KOPT-K1 (cell line): ENCODE data around the gene F12.

Experiments used
- H3K27ac ChIP-seq: fragments of 200-600 bp; sonication (generic); 2 replicates; pipeline ENCODE4 v1.5.1; 2016; ENCODE audit warnings: antibody characterized with exemption, mild to moderate bottlenecking, low read depth, low read length; ENCODE audit not compliant: poor library complexity, severe bottlenecking
- H3K36me3 ChIP-seq: fragments of 200-600 bp; sonication (generic); 2 replicates; pipeline ENCODE4 v1.5.1; 2017; ENCODE audit warnings: antibody characterized with exemption, mild to moderate bottlenecking, low read length, moderate library complexity; ENCODE audit not compliant: insufficient read depth
- H3K9me3 ChIP-seq: fragments of 200-600 bp; sonication (generic); 2 replicates; pipeline ENCODE4 v1.5.1; 2017; ENCODE audit warnings: antibody characterized with exemption, low read length, mild to moderate bottlenecking; ENCODE audit not compliant: insufficient read depth, poor library complexity, severe bottlenecking

Gene F12

DNA sequence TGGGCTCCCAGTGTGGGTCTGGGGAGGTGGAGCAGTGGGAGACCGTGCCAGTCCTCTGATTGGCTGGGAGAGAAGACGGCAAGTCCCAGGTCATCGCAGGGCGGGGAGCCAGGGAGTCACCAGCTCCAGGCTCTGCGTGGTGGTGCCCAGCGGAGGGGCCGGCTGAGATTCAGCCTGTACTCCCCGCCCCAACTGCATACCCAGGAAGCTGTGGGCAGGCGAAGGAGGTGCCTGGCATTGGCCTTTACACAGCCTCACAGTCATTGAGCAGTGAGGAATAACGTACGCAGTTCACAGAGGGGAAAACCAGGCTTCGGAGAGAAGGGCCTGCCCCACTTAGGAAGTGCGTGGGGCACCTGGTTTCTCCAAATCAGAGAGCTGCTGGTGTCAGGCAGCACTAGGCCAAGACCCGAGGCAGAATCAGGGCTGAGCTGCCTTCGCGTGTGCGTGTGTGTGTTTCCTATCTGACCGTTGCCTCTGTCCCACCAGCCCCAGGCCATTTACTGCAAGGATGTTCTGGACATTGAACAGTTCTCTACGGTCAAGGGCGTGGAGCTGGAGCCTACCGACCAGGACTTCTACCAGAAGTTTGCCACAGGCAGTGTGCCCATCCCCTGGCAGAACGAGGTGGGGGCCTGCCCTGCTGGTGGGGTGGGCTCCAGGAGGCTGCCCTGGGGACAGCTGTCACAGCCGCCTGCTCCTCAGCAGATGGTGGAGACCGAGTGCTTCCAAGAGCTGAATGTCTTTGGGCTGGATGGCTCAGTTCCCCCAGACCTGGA is 31.0 kb upstream of the F12 start:
- no peaks in the 10 kb centered on the region for H3K9me3 ChIP-seq
- peaks cover 84% of the 10 kb centered on the region for H3K36me3 ChIP-seq
- H3K27ac ChIP-seq: no peak overlapping the region

DNA sequence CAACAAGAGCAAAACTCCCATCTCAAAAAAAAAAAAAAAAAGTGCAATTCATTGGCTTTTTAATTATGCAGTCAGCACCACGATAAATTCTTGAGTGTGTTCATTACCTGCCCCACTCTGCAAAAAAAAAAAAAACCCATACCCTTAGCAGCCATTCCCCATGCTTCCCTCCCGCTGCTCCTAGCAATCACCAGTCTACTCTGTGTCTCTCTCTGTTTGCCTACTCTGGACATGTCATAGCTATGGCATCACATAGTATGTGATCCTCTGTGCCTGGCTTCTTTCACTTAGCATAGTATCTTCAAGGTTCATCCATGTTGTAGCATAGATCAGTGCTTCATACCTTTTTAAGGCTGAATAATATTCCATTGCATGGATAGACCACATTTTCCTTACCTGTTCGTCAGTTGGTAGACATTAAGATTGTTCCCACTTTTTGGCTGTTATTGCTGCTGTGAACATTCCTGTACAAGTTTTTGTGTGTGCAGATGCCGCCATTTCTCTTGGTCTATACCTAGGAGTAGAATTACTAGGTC is 30.2 kb upstream of the F12 start:
- H3K36me3 ChIP-seq: peaks cover 92% of the 10 kb centered on the region
- H3K27ac ChIP-seq: no peak overlapping the region
- no peaks in the 10 kb centered on the region for H3K9me3 ChIP-seq

DNA sequence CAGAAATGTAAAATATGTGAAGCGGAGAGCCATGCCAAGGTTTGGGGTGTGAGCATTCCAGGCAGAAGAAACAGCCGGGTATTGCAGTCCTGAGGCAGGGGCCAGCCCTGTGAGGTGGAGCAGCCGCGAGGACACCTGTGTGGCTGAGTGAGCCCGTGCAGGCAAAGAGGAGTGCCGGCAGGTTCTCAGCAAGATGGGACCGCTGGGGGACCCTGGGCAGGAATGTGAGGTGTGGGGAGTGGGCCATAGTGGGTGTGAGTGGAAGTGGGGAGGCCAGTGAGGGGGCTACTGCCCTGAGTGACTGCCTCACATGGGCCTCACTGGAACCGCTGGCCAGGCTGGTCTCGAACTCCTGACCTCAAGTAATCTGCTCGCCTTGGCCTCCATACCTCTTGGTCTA is 29.1 kb upstream of the F12 start:
- H3K27ac ChIP-seq: no peak overlapping the region
- peaks cover 100% of the 10 kb centered on the region for H3K36me3 ChIP-seq
- no peaks in the 10 kb centered on the region for H3K9me3 ChIP-seq

DNA sequence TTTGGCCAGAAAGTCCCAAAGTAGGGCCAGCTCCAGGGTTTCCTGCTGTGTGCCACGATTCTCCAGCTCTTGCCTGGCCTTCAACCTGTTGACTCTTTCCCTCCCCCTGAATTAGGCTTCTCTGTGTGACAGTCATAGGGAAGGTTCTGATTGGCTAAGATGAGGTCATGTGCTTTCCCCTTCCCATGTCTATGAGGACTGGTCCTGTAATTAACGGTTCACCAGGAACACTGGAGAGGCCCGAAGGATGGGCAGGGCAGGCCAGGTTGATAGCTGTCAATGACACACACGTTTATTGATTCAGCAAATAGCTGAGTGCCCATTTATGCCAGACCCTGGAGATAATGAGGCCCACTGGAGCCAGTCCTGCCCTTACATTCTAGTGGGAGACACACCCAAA is 28.3 kb upstream of the F12 start:
- Histone ChIP-seq H3K27ac (no peak overlapping the region), H3K9me3 (no peaks in the 10 kb centered on the region), H3K36me3 (peaks cover 100% of the 10 kb centered on the region)

DNA sequence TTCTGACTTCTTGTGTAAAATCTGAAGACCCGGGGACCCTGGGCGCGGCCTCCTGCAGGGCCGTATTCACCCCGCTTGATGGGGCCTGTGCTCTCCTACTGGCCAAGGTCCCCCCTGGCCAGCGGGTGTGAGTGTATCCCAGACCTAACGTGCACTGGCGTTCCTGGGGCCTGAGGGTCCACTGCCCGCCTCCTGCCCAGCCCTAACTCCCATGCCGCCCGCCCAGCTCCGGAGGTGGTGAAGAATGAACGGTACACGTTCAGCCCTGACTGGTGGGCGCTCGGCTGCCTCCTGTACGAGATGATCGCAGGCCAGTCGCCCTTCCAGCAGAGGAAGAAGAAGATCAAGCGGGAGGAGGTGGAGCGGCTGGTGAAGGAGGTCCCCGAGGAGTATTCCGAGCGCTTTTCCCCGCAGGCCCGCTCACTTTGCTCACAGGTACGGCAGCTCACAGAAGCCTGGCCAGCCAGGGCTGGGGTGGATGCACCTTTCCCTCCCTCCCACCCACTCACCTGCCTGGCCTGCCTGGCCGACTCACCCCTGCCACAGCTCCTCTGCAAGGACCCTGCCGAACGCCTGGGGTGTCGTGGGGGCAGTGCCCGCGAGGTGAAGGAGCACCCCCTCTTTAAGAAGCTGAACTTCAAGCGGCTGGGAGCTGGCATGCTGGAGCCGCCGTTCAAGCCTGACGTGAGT is 26.6 kb upstream of the F12 start:
- Histone ChIP-seq H3K36me3 (peaks cover 90% of the 10 kb centered on the region), H3K27ac (no peak overlapping the region), H3K9me3 (no peaks in the 10 kb centered on the region)

DNA sequence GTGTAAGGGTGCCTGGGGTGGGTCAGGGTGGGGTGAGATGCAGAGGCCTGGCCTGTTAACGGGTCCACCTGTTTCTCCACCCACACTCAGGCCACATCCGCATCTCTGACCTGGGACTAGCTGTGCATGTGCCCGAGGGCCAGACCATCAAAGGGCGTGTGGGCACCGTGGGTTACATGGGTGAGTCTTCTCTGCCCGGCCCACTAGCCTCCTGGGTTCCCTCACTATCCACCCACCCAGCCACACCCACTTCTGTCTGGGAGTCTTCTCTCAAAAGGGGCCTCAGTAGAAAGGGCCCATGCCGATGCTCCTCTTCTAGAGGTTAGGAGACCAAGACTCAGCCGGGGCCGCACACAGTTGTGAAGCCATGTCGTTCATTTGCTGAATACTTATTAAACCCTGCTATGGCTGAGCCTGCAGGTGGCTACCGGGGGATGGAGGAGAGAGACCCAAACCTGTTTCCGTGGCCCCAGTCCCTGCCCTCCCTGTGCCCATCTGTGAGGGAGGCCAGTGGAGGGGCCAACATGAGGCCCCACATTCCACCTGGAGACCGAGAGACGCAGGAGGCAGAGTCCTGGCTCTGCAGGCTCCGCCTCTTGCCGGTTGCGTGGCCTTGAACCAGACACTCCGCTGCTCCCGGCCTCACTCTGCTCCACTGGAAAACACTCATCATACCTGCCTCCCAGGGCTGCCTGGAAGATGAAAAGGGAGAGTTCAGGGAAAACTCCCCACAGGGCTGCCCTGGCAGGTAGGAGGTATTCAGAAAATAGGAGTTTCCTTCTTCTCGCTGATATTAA is 25.8 kb upstream of the F12 start:
- Histone ChIP-seq H3K27ac (no peak overlapping the region), H3K9me3 (no peaks in the 10 kb centered on the region), H3K36me3 (peaks cover 88% of the 10 kb centered on the region)

DNA sequence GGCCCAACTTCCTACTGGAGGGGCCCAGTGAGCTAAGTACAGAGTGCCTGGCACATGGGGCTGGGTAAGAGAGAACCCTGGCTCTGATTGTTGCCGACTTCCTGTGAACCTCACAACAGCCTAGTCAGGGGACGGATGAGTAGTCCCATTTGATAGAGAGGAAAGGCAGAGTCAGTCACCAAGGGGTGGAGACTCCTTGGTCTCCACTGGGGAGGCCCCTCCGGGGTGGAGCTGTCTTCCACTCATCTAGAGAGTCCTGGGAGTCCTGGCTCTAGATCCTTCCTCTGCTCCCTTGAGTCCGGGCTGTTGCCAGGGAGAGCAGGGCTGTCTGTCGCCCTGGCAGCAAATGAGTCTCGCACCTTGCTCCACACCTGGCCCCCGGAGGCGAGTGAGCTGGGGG is 25.1 kb upstream of the F12 start:
- Histone ChIP-seq H3K27ac (no peak overlapping the region), H3K36me3 (peaks cover 87% of the 10 kb centered on the region), H3K9me3 (no peaks in the 10 kb centered on the region)

DNA sequence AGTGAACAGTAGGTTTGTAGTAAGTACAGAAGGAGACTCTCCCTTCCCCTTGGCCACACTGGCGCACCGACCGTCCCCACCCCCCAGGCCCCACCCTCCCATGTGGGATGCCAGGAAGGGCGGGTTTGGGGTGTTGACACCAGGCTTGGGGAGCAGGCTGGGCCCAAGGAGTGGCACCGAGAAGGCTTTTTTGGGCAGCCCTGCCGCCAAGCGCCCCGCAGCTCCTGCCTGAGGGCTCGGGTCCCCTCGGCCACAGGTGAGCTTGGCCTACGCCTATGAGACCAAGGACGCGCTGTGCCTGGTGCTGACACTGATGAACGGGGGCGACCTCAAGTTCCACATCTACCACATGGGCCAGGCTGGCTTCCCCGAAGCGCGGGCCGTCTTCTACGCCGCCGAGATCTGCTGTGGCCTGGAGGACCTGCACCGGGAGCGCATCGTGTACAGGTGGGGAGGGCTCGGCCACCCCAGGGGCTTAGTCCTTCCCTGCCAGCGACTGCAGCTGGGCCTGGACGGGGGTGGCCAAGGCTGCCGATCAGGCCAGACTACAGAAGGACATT is 24.4 kb upstream of the F12 start:
- Histone ChIP-seq H3K9me3 (no peaks in the 10 kb centered on the region), H3K27ac (no peak overlapping the region), H3K36me3 (peaks cover 80% of the 10 kb centered on the region)

DNA sequence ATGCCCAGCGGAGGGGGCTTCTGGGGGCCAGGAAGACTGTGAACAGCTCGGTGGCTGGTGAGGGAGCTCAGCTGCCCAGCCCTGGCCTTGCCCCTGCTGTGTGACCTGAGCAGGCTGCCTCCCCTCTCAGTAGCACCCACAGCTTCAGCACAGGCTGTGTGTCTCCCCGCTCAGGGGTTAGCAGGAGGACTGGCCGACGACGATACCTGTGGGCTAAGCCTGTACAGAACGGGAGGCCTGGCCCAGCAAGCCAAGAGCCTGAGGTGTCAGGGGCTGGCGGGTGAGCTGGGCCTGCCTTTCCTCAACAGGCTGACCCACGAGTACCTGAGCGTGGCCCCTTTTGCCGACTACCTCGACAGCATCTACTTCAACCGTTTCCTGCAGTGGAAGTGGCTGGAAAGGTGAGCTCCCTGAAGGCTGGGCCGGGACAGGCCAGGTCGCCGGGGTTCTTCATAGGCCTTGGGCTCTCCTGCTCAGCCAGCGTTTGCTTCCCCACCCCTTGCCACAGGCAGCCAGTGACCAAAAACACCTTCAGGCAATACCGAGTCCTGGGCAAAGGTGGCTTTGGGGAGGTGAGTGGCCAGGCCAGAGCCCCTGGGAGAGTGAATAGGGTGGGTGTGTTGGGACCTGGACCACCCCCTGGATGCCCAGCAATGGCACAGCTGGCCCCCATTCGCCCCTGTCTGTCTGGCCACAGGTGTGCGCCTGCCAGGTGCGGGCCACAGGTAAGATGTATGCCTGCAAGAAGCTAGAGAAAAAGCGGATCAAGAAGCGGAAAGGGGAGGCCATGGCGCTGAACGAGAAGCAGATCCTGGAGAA is 23.7 kb upstream of the F12 start:
- Histone ChIP-seq H3K9me3 (no peaks in the 10 kb centered on the region), H3K27ac (peak overlapping the region; percentile 89), H3K36me3 (peaks cover 75% of the 10 kb centered on the region)

DNA sequence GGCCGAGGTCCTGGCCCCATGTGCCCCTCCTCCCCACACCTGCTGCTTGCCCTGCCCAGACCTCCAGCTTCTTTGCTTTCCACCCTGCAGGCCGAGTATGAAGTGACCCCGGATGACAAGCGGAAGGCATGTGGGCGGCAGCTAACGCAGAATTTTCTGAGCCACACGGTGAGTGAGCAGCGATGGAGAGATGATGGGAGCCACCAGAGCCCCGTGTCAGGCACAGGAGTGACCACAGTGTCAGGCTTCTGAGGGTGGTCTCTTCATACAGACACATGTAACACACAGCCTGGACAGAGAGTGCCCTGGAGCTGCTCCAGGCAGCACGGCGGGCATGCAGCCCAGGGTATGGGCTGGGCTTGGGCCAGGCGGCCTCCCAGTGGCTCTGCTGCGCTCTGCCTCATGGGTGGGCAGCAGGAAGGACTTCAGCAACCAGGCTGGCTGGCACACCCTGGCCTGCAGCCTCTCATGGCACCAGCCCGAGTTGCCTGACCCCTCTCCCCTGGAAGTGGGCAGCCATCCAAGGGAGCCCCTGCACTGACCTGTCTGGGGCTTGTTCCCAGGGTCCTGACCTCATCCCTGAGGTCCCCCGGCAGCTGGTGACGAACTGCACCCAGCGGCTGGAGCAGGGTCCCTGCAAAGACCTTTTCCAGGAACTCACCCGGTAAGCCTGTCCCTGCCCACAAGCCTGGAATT is 22.9 kb upstream of the F12 start:
- Histone ChIP-seq H3K27ac (peak overlapping the region; percentile 89), H3K9me3 (no peaks in the 10 kb centered on the region), H3K36me3 (peaks cover 71% of the 10 kb centered on the region)

DNA sequence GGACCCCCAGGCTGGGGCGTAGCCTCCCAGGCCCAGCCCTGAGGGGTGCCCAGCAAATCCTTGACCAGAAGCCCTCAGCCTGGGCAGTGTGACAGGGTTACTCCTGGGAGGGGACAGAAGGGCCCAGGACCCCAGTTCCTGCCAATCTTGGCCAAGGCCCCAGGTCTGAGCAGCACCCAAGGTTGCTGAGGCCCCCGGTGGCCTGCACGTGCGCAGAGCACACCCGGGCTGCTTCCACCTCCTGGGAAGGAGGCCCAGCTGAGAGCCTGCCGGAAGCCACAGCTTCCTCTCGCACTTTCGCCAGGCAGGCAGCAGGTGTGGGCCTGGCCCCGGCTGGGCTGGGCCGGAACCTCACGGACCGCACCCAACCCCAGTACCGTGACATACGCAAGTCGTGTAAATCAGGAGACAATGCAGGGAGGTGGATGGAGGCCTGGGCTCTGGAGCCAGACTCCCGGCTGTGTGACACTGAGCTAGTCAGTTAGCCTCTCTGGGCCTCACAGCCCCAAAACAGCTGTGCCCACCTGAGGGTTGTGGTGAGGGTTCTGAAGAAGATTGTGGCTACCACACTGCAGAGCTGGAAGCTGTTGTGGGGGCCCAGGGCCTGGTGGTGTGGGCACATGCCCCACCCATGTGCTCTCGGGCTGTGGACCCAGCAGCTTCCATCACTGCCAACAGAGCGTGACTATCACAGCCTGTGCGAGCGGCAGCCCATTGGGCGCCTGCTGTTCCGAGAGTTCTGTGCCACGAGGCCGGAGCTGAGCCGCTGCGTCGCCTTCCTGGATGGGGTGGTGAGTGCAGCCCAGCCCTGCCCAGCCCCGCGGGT is 22.2 kb upstream of the F12 start:
- H3K9me3 ChIP-seq: no peaks in the 10 kb centered on the region
- H3K27ac ChIP-seq: peak overlapping the region; percentile 89
- H3K36me3 ChIP-seq: peaks cover 63% of the 10 kb centered on the region

DNA sequence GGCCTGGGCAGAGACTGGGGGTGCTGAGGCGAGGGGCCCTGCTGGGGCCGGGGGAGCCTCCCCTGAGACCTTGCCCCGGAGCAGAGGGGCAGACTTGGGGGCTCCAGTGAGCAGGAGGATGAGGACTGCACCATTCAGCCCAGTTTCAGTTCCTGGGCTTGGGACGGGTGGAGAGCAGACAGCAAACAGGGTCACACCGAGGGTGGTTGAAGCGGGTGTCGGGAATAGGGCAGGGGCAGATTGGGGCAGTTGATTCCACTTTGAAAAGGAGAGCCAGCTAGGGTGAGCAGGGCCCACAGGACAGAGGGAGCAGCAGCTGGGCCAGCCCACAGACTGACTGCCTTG is 21.6 kb upstream of the F12 start:
- peak overlapping the region; percentile 89 for H3K27ac ChIP-seq
- H3K36me3 ChIP-seq: peaks cover 57% of the 10 kb centered on the region
- no peaks in the 10 kb centered on the region for H3K9me3 ChIP-seq
